ENCODE measurements around the gene MS4A14. TPM values are rescaled to one million over a fixed set of nuclear protein-coding genes. Genes with fewer than 3 reads are reported as not detected.
"Not testable (repeated sequence)": the region's sequence is repeated elsewhere in the genome, so short reads cannot be mapped to it uniquely, and the experiment has no call there.

The MS4A14 gene
- polyA plus RNA-seq, 1 donor: 1.6 TPM

GRCh38 chr11:60433401-60433800 lies 37.1 kb downstream of the MS4A14 start:
- Histone ChIP-seq H3K4me3 (ENCODE audit: low read length) (no peak overlapping the region), H3K27me3 (ENCODE audit: control insufficient read depth, insufficient read depth, low read length) (no peaks in the 10 kb centered on the region), H3K4me1 (ENCODE audit: control insufficient read depth, insufficient read depth, low read length) (no peaks in the 10 kb centered on the region), H3K9me3 (ENCODE audit: control insufficient read depth, low read depth, low read length) (no peaks in the 10 kb centered on the region), H3K36me3 (ENCODE audit: control insufficient read depth, insufficient read depth, low read length) (no peaks in the 10 kb centered on the region), H3K27ac (ENCODE audit: low read length) (no peak overlapping the region)
- no peak for DNase-seq
- no CpG with 5 or more reads among the region's 4 CpGs for WGBS (ENCODE audit: insufficient coverage, low lambda C conversion rate)

GRCh38 chr11:60447070-60447469 lies 50.8 kb downstream of the MS4A14 start:
- no peak overlapping the region for H3K4me3 ChIP-seq (ENCODE audit: low read length)
- no peaks in the 10 kb centered on the region for H3K36me3 ChIP-seq (ENCODE audit: control insufficient read depth, insufficient read depth, low read length)
- no peaks in the 10 kb centered on the region for H3K27me3 ChIP-seq (ENCODE audit: control insufficient read depth, insufficient read depth, low read length)
- DNase-seq: no peak
- H3K4me1 ChIP-seq (ENCODE audit: control insufficient read depth, insufficient read depth, low read length): no peaks in the 10 kb centered on the region
- H3K9me3 ChIP-seq (ENCODE audit: control insufficient read depth, low read depth, low read length): peaks cover 6% of the 10 kb centered on the region
- no peak overlapping the region for H3K27ac ChIP-seq (ENCODE audit: low read length)

GRCh38 chr11:60447846-60448245 lies 51.6 kb downstream of the MS4A14 start:
- H3K4me3 ChIP-seq (ENCODE audit: low read length): no peak overlapping the region
- no peaks in the 10 kb centered on the region for H3K27me3 ChIP-seq (ENCODE audit: control insufficient read depth, insufficient read depth, low read length)
- H3K27ac ChIP-seq (ENCODE audit: low read length): no peak overlapping the region
- no peaks in the 10 kb centered on the region for H3K36me3 ChIP-seq (ENCODE audit: control insufficient read depth, insufficient read depth, low read length)
- H3K9me3 ChIP-seq (ENCODE audit: control insufficient read depth, low read depth, low read length): peaks cover 6% of the 10 kb centered on the region
- H3K4me1 ChIP-seq (ENCODE audit: control insufficient read depth, insufficient read depth, low read length): no peaks in the 10 kb centered on the region
- no peak for DNase-seq

- not testable (repeated sequence) for H3K4me1 ChIP-seq (ENCODE audit: control insufficient read depth, insufficient read depth, low read length); DNase-seq; H3K27ac ChIP-seq (ENCODE audit: low read length); H3K9me3 ChIP-seq (ENCODE audit: control insufficient read depth, low read depth, low read length); H3K4me3 ChIP-seq (ENCODE audit: low read length); H3K36me3 ChIP-seq (ENCODE audit: control insufficient read depth, insufficient read depth, low read length); H3K27me3 ChIP-seq (ENCODE audit: control insufficient read depth, insufficient read depth, low read length)
- WGBS (ENCODE audit: insufficient coverage, low lambda C conversion rate): no CpG with 5 or more reads among the region's 32 CpGs
Measured at GRCh38 chr11:60451185-60451584, 54.9 kb downstream of the MS4A14 start.

- H3K4me1 ChIP-seq (ENCODE audit: control insufficient read depth, insufficient read depth, low read length): no peaks in the 10 kb centered on the region
- no peak overlapping the region for H3K4me3 ChIP-seq (ENCODE audit: low read length)
- no peaks in the 10 kb centered on the region for H3K36me3 ChIP-seq (ENCODE audit: control insufficient read depth, insufficient read depth, low read length)
- H3K27ac ChIP-seq (ENCODE audit: low read length): no peak overlapping the region
- no peaks in the 10 kb centered on the region for H3K27me3 ChIP-seq (ENCODE audit: control insufficient read depth, insufficient read depth, low read length)
- H3K9me3 ChIP-seq (ENCODE audit: control insufficient read depth, low read depth, low read length): peaks cover 6% of the 10 kb centered on the region
- DNase-seq: no peak
Measured at GRCh38 chr11:60454212-60454611, 58.0 kb downstream of the MS4A14 start.

- no peak within 1 kb of the TSS for H3K4me3 ChIP-seq (ENCODE audit: low read length)
- DNase-seq: no peak
- H3K27me3 ChIP-seq (ENCODE audit: control insufficient read depth, insufficient read depth, low read length): no peaks in the 10 kb centered on the region
- no peaks in the 10 kb centered on the region for H3K4me1 ChIP-seq (ENCODE audit: control insufficient read depth, insufficient read depth, low read length)
- no peak within 1 kb of the TSS for H3K27ac ChIP-seq (ENCODE audit: low read length)
- H3K36me3 ChIP-seq (ENCODE audit: control insufficient read depth, insufficient read depth, low read length): no peaks in the 10 kb centered on the region
- WGBS (ENCODE audit: insufficient coverage, low lambda C conversion rate): no CpG with 5 or more reads among the region's 4 CpGs
- H3K9me3 ChIP-seq (ENCODE audit: control insufficient read depth, low read depth, low read length): peaks cover 5% of the 10 kb centered on the region
Measured at GRCh38 chr11:60455531-60456042, 59.3 kb downstream of the MS4A14 start, which contains the start of gene MS4A1. MS4A1 (plus strand) TSS chr11:60455847; CDS start chr11:60462375, 6,528 bp downstream.

GRCh38 chr11:60457576-60457975 lies 61.3 kb downstream of the MS4A14 start:
- no peak for DNase-seq
- no peaks in the 10 kb centered on the region for H3K36me3 ChIP-seq (ENCODE audit: control insufficient read depth, insufficient read depth, low read length)
- WGBS (ENCODE audit: insufficient coverage, low lambda C conversion rate): 83% methylated on average over 1 of the region's 3 CpGs
- no peak overlapping the region for H3K4me3 ChIP-seq (ENCODE audit: low read length)
- H3K9me3 ChIP-seq (ENCODE audit: control insufficient read depth, low read depth, low read length): no peaks in the 10 kb centered on the region
- H3K27me3 ChIP-seq (ENCODE audit: control insufficient read depth, insufficient read depth, low read length): no peaks in the 10 kb centered on the region
- H3K27ac ChIP-seq (ENCODE audit: low read length): no peak overlapping the region
- no peaks in the 10 kb centered on the region for H3K4me1 ChIP-seq (ENCODE audit: control insufficient read depth, insufficient read depth, low read length)

GRCh38 chr11:60459345-60459744 lies 63.1 kb downstream of the MS4A14 start:
- no CpG with 5 or more reads among the region's 1 CpG for WGBS (ENCODE audit: insufficient coverage, low lambda C conversion rate)
- Histone ChIP-seq H3K4me3 (ENCODE audit: low read length) (no peak overlapping the region), H3K27me3 (ENCODE audit: control insufficient read depth, insufficient read depth, low read length) (no peaks in the 10 kb centered on the region), H3K27ac (ENCODE audit: low read length) (no peak overlapping the region), H3K4me1 (ENCODE audit: control insufficient read depth, insufficient read depth, low read length) (no peaks in the 10 kb centered on the region), H3K36me3 (ENCODE audit: control insufficient read depth, insufficient read depth, low read length) (no peaks in the 10 kb centered on the region), H3K9me3 (ENCODE audit: control insufficient read depth, low read depth, low read length) (no peaks in the 10 kb centered on the region)
- DNase-seq: no peak

Other genes with a start within 250 kb of the MS4A14 start
- gene MS4A6A, start 213.4 kb upstream of the MS4A14 start, polyA plus RNA-seq: 53.8 TPM
- 0.85 TPM for gene MS4A4E, start 153.3 kb upstream of the MS4A14 start, polyA plus RNA-seq
- gene MS4A4A, start 115.8 kb upstream of the MS4A14 start, polyA plus RNA-seq: 11.9 TPM
- gene MS4A6E, start 69.2 kb upstream of the MS4A14 start, polyA plus RNA-seq: not detected
- 15.7 TPM for gene MS4A7, start 17.9 kb upstream of the MS4A14 start, polyA plus RNA-seq
- not detected for gene MS4A5, start 33.1 kb downstream of the MS4A14 start, polyA plus RNA-seq
- 0.67 TPM for gene MS4A1, start 59.4 kb downstream of the MS4A14 start, polyA plus RNA-seq
- gene MS4A12, start 96.3 kb downstream of the MS4A14 start, polyA plus RNA-seq: not detected
- gene MS4A13, start 118.9 kb downstream of the MS4A14 start, polyA plus RNA-seq: not detected

All from large intestine (tissue), 3 donors.